ENCODE measurements around the gene CABLES1.

The CABLES1 gene

GRCh38 chr18:23209031-23209430 lies 73.7 kb downstream of the CABLES1 start:
- Histone ChIP-seq H3K27me3 (ENCODE audit: control insufficient read depth, insufficient read depth, low read length) (no peaks in the 10 kb centered on the region), H3K27ac (ENCODE audit: low read depth, low read length) (no peak overlapping the region), H3K36me3 (ENCODE audit: control insufficient read depth, insufficient read depth, low read length) (peaks cover 39% of the 10 kb centered on the region), H3K9me3 (ENCODE audit: control insufficient read depth, insufficient read depth, low read length) (no peaks in the 10 kb centered on the region), H3K4me3 (ENCODE audit: low read depth, low read length) (no peak overlapping the region), H3K4me1 (ENCODE audit: control insufficient read depth, insufficient read depth, low read length) (no peaks in the 10 kb centered on the region), H3K9ac (ENCODE audit: low read depth, low read length) (no peak overlapping the region)

DNA sequence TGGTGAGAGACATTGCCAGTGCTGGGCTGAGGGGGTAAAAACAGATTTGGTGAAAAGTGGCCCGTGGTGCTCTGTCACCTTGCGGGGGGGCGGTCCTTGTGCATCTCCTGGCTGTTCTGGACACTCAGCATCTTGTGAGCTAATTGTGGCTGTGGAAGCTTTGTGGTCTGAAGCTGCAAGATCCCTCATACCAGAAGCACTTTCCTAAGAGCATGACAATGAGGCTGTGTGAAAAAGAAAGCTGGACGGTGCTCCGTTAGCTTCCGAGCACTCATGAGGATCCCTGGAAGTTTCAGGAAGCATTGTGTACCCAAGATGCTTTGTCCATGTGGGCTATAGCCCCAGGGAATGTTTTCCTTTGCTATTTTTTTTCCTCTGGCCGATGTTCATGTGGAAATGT lies 74.5 kb downstream of the CABLES1 start:
- no peak overlapping the region for H3K27ac ChIP-seq (ENCODE audit: low read depth, low read length)
- no peaks in the 10 kb centered on the region for H3K27me3 ChIP-seq (ENCODE audit: control insufficient read depth, insufficient read depth, low read length)
- H3K4me3 ChIP-seq (ENCODE audit: low read depth, low read length) = no peak overlapping the region
- H3K4me1 ChIP-seq (ENCODE audit: control insufficient read depth, insufficient read depth, low read length) = no peaks in the 10 kb centered on the region
- H3K9me3 ChIP-seq (ENCODE audit: control insufficient read depth, insufficient read depth, low read length) = no peaks in the 10 kb centered on the region
- H3K36me3 ChIP-seq (ENCODE audit: control insufficient read depth, insufficient read depth, low read length) = peaks cover 43% of the 10 kb centered on the region
- no peak overlapping the region for H3K9ac ChIP-seq (ENCODE audit: low read depth, low read length)

DNA sequence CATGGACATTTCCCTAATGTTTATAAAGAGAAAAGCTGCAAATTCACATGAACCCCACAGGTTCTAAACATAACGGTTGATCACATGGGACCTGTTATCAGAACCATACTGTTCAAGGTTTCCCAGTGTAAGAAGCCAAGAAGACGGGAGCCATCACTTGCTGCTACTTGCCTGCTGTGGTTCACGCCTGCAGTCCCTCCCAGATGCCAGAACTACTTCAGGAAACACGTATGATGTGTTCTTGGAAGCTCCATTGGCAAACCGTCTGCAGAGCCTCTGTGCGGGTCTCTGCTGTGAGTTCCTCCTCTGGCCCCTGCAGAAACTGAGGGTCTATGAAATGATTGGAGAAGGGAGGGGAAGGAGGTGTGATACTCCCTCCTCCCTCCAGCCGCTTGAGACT lies 75.2 kb downstream of the CABLES1 start:
- Histone ChIP-seq H3K9me3 (ENCODE audit: control insufficient read depth, insufficient read depth, low read length) (no peaks in the 10 kb centered on the region), H3K27ac (ENCODE audit: low read depth, low read length) (no peak overlapping the region), H3K4me3 (ENCODE audit: low read depth, low read length) (no peak overlapping the region), H3K27me3 (ENCODE audit: control insufficient read depth, insufficient read depth, low read length) (no peaks in the 10 kb centered on the region), H3K9ac (ENCODE audit: low read depth, low read length) (no peak overlapping the region), H3K36me3 (ENCODE audit: control insufficient read depth, insufficient read depth, low read length) (peaks cover 50% of the 10 kb centered on the region), H3K4me1 (ENCODE audit: control insufficient read depth, insufficient read depth, low read length) (no peaks in the 10 kb centered on the region)

DNA sequence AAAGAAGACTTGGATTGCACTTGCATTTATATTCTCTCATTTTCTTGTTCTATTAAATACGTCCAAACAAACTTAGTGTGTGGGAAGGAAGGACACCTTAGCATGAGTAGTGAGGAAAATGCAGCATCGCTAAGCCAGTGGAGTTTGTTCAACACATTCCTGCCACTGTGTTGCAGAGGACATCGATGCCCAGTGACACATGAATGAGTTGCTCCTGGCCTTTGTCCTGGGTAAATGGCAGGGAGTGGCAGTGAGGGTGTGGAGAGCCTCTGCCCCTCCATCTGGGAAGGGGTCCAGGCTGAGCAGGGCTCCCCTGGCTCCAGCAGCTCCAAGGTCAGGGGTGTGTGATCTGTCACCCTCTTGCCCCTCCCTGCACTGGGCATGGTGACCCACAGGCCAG lies 75.9 kb downstream of the CABLES1 start:
- peaks cover 46% of the 10 kb centered on the region for H3K36me3 ChIP-seq (ENCODE audit: control insufficient read depth, insufficient read depth, low read length)
- H3K4me3 ChIP-seq (ENCODE audit: low read depth, low read length) = no peak overlapping the region
- no peaks in the 10 kb centered on the region for H3K27me3 ChIP-seq (ENCODE audit: control insufficient read depth, insufficient read depth, low read length)
- H3K4me1 ChIP-seq (ENCODE audit: control insufficient read depth, insufficient read depth, low read length) = no peaks in the 10 kb centered on the region
- H3K27ac ChIP-seq (ENCODE audit: low read depth, low read length) = no peak overlapping the region
- no peak overlapping the region for H3K9ac ChIP-seq (ENCODE audit: low read depth, low read length)
- no peaks in the 10 kb centered on the region for H3K9me3 ChIP-seq (ENCODE audit: control insufficient read depth, insufficient read depth, low read length)

DNA sequence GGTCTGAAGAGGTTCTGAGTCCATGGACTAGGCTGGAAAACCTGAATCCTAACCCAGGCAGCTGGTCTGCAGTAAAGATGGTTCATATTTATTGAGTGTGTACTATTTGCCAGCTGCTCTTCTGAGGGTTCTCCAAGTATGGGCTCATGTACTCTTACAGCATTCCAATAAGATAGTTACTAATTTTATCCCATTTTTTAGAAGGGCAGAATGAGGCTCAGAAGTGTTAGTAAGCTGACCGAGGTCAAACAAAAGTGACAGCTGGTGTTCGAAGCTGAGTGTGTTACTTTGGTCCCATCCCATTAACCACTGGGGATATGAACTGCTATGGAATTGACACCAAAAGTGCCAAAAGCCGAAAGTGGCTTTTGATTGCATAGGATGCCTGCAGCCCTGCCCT lies 76.9 kb downstream of the CABLES1 start:
- Histone ChIP-seq H3K4me3 (ENCODE audit: low read depth, low read length) (no peak overlapping the region), H3K27me3 (ENCODE audit: control insufficient read depth, insufficient read depth, low read length) (no peaks in the 10 kb centered on the region), H3K9me3 (ENCODE audit: control insufficient read depth, insufficient read depth, low read length) (no peaks in the 10 kb centered on the region), H3K4me1 (ENCODE audit: control insufficient read depth, insufficient read depth, low read length) (no peaks in the 10 kb centered on the region), H3K36me3 (ENCODE audit: control insufficient read depth, insufficient read depth, low read length) (peaks cover 53% of the 10 kb centered on the region), H3K9ac (ENCODE audit: low read depth, low read length) (no peak overlapping the region), H3K27ac (ENCODE audit: low read depth, low read length) (no peak overlapping the region)

GRCh38 chr18:23213200-23213599 lies 77.9 kb downstream of the CABLES1 start:
- Histone ChIP-seq H3K4me1 (ENCODE audit: control insufficient read depth, insufficient read depth, low read length) (no peaks in the 10 kb centered on the region), H3K4me3 (ENCODE audit: low read depth, low read length) (no peak overlapping the region), H3K9ac (ENCODE audit: low read depth, low read length) (no peak overlapping the region), H3K36me3 (ENCODE audit: control insufficient read depth, insufficient read depth, low read length) (peaks cover 59% of the 10 kb centered on the region), H3K9me3 (ENCODE audit: control insufficient read depth, insufficient read depth, low read length) (no peaks in the 10 kb centered on the region), H3K27ac (ENCODE audit: low read depth, low read length) (no peak overlapping the region), H3K27me3 (ENCODE audit: control insufficient read depth, insufficient read depth, low read length) (no peaks in the 10 kb centered on the region)

DNA sequence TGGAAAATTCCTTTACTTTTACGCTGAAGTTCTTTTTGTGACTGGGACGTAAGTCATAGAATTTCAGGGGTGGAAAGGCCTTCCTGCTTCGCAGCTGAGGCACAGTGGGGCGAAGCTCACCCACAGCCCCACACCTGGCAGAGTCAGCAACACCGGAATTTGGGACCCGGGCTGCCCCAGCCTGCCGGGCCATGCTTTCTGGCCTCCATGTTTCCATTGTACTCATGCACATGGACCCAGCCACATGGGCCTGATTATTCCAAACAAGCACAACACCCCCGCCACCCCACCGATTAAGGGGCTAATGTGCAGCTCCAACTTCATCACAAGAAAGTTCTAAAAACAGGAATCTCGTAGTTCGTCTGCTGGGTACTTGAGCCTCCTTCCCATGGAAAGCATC lies 82.5 kb downstream of the CABLES1 start:
- H3K9ac ChIP-seq (ENCODE audit: low read depth, low read length) = no peak overlapping the region

DNA sequence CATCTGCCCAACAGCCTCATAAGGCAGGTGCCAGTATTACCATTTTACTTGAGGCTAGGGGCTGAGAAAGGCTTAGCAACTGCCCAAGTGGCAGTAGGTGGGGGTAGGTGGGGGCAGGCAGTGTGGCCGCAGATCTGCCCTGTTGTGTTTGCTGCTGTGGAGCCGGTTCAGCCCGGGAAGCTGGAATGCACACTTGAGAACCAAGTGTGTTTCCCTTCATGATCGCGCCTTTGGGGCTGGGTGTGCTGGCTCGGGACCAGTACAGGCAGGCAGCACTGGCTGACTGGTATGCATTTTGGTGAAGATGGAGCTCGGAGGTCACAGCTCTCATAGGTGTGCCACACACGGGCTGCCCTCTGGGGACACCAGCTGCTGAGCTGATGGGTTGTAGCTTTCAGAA lies 85.1 kb downstream of the CABLES1 start:
- Histone ChIP-seq H3K9me3 (ENCODE audit: control insufficient read depth, insufficient read depth, low read length) (no peaks in the 10 kb centered on the region), H3K4me3 (ENCODE audit: low read depth, low read length) (no peak overlapping the region), H3K27me3 (ENCODE audit: control insufficient read depth, insufficient read depth, low read length) (no peaks in the 10 kb centered on the region), H3K27ac (ENCODE audit: low read depth, low read length) (no peak overlapping the region), H3K36me3 (ENCODE audit: control insufficient read depth, insufficient read depth, low read length) (peaks cover 44% of the 10 kb centered on the region), H3K9ac (ENCODE audit: low read depth, low read length) (no peak overlapping the region), H3K4me1 (ENCODE audit: control insufficient read depth, insufficient read depth, low read length) (no peaks in the 10 kb centered on the region)

More for the DNA sequence above, 82.5 kb downstream of the CABLES1 start:
- no peaks in the 10 kb centered on the region for H3K4me1 ChIP-seq (ENCODE audit: control insufficient read depth, insufficient read depth, low read length)
- no peaks in the 10 kb centered on the region for H3K27me3 ChIP-seq (ENCODE audit: control insufficient read depth, insufficient read depth, low read length)
- no peaks in the 10 kb centered on the region for H3K9me3 ChIP-seq (ENCODE audit: control insufficient read depth, insufficient read depth, low read length)
- no peak overlapping the region for H3K27ac ChIP-seq (ENCODE audit: low read depth, low read length)
- peaks cover 59% of the 10 kb centered on the region for H3K36me3 ChIP-seq (ENCODE audit: control insufficient read depth, insufficient read depth, low read length)
- H3K4me3 ChIP-seq (ENCODE audit: low read depth, low read length) = no peak overlapping the region

DNA sequence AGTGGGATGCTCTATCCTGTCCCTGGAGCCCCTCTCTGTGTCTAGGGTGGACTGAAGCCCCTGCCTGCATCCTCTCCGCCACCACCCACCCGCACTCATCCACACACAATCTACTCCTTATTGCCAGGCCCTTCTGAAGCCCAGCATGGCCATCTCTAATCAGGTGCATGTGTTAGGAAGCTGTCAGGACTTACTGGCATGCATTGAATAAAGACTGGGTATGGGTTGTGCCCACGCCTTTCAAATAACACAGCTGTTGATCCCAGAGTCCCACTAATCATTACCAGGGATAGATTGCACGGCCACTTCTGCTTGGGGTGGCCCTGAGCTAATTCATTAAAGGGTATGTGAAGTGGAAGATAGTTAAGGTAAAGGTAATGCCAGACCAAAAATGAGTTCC lies 88.4 kb downstream of the CABLES1 start:
- H3K9me3 ChIP-seq (ENCODE audit: control insufficient read depth, insufficient read depth, low read length) = no peaks in the 10 kb centered on the region

DNA sequence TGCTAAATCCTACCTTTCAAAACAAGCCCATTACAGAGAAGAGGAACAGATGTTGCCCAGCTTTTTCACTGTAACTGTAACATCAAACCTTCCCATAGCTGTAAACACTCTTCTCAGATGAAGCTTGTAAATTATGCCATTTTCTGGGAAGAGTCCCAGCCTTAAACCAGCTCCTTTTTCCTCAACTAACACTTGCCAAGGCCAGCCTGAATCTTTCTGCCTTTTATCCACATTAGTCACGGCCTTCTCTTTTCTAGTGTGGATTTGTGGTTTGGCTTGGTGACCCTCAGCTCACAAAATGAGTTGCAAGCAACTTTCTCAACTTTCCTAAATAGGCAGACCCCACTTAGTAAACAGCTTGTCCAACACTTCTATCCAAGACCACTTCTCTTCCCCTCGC lies 90.2 kb downstream of the CABLES1 start:
- Histone ChIP-seq H3K36me3 (ENCODE audit: control insufficient read depth, insufficient read depth, low read length) (peaks cover 21% of the 10 kb centered on the region), H3K4me3 (ENCODE audit: low read depth, low read length) (no peak overlapping the region), H3K27me3 (ENCODE audit: control insufficient read depth, insufficient read depth, low read length) (no peaks in the 10 kb centered on the region), H3K9ac (ENCODE audit: low read depth, low read length) (no peak overlapping the region), H3K27ac (ENCODE audit: low read depth, low read length) (no peak overlapping the region), H3K4me1 (ENCODE audit: control insufficient read depth, insufficient read depth, low read length) (peaks cover 6% of the 10 kb centered on the region; the same call in 1 of the 2 replicates), H3K9me3 (ENCODE audit: control insufficient read depth, insufficient read depth, low read length) (no peaks in the 10 kb centered on the region)

More for the DNA sequence above, 88.4 kb downstream of the CABLES1 start:
- no peaks in the 10 kb centered on the region for H3K27me3 ChIP-seq (ENCODE audit: control insufficient read depth, insufficient read depth, low read length)
- H3K36me3 ChIP-seq (ENCODE audit: control insufficient read depth, insufficient read depth, low read length) = peaks cover 26% of the 10 kb centered on the region
- H3K9ac ChIP-seq (ENCODE audit: low read depth, low read length) = no peak overlapping the region
- H3K4me1 ChIP-seq (ENCODE audit: control insufficient read depth, insufficient read depth, low read length) = peaks cover 6% of the 10 kb centered on the region; the same call in 1 of the 2 replicates
- H3K27ac ChIP-seq (ENCODE audit: low read depth, low read length) = no peak overlapping the region
- no peak overlapping the region for H3K4me3 ChIP-seq (ENCODE audit: low read depth, low read length)

GRCh38 chr18:23226391-23226790 lies 91.1 kb downstream of the CABLES1 start:
- Histone ChIP-seq H3K27me3 (ENCODE audit: control insufficient read depth, insufficient read depth, low read length) (no peaks in the 10 kb centered on the region), H3K9ac (ENCODE audit: low read depth, low read length) (no peak overlapping the region), H3K4me1 (ENCODE audit: control insufficient read depth, insufficient read depth, low read length) (peaks cover 8% of the 10 kb centered on the region; the same call in 1 of the 2 replicates), H3K36me3 (ENCODE audit: control insufficient read depth, insufficient read depth, low read length) (peaks cover 14% of the 10 kb centered on the region; the same call in 1 of the 2 replicates), H3K4me3 (ENCODE audit: low read depth, low read length) (no peak overlapping the region), H3K9me3 (ENCODE audit: control insufficient read depth, insufficient read depth, low read length) (no peaks in the 10 kb centered on the region), H3K27ac (ENCODE audit: low read depth, low read length) (no peak overlapping the region)

Data from HUES48 (cell line).